Activated CD4-positive, alpha-beta T cell treated with anti-CD3 and anti-CD28 coated beads, Interleukin-2, amount 50 U/mL, for 24 hours (primary cell): ENCODE data around the gene FAM118B.

Experiments used
- DNase-seq, 2 donors: peaks; one replicate each; pipeline ENCODE4 v3.0.0-alpha.2; 2020; ENCODE audit warnings: low read depth in 1 of 2, low spot score in 1 of 2

FAM118B gene

DNA sequence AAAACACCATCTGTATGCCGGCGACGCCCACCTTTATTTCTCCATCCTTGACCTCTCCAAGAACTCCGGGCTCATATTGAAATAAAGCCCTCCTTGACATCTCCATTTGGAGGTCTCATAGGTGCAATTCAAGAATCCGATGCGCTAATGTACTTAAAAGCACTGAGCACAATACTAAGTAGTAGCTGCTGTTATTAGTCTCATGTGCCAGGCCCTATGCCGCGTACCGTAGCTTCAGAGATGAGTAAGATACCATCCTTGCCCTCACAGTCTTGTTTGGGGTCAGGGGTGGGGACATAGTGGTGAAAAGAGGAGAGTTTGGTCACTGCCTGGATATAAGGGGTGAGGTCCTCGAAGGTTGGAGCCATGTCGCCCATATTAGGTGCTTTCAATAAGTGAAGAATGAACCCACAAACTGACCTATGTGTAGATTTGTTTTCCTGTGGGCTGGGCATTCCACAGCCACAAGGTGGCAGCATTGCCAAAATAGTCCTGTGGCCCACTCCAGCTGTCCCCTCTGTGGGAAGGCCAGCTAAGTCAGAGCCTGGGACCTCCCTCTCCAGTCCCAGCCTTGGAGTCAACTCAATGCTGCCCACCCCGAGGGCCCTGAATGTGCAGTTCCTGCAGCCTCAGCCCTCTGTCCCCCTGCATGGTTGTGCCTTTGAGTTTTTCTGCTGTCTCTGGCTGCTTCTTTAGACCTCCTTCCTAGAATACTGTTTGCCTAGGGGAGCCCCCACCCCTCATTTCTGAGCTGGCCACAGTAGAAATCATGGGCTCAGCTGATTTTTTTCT, 98.8 kb downstream of the FAM118B start:
- DNase-seq, result no peak

- no peak for DNase-seq
Observed at GRCh38 chr11:126310992-126311310, 99.4 kb downstream of the FAM118B start.

DNA sequence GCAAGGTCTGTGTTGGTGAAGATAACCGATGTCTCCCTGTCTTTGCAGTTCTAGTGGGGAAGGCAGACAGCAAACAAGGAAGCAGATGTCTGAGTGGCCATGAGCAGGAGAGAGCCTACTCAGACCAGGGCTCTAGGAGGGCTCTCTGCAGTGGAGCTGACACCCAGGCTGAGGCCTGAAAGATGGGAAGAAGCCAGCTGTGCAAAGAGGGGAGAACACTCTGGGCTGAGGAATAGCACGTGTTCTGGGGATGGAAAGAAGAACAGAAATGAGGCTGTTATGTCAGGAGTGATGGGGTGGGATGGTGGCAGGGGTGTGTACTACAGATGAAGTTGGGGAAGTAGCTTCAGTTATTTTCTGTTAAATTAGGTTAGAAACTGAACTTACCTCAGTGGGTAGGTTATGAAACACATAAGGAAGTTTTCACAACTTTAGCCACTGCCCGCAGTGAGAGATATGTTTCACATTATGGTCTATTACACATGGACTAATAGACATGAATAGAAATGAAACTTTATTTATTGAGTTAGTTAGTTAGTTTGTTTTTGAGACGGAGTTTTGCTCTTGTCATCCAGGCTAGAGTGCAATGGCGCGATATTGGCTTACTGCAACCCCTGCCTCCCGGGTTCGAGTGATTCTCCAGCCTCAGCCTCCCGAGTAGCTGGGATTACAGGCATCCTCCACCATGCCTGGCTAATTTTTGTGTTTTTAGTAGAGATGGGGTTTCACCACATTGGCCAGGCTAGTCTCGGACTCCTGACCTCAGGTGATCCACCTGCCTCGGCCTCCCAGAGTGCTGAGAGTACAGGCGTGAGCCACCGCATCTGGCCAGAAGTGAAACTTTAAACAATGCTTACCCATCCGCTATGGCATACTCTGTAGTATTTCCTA, 100.1 kb downstream of the FAM118B start:
- no peak for DNase-seq
